Measurements from ENCODE around the gene PRICKLE2. TPM values are rescaled to one million over a fixed set of nuclear protein-coding genes. Genes with fewer than 3 reads are reported as not detected.

Gene PRICKLE2
- total and polyA plus RNA-seq, 7 donors, result 0.34 to 4.9 (median 2.2) TPM

GRCh38 chr3:64114651-64115050, 110.6 kb downstream of the PRICKLE2 start:
- H3K36me3 ChIP-seq (ENCODE audit: insufficient read depth in 1 of 2, low read depth in 1 of 2), result no peaks in the 10 kb centered on the region
- ATAC-seq (no peak), DNase-seq (no peak)
- no peaks in the 10 kb centered on the region for H3K4me1 ChIP-seq
- H3K4me3 ChIP-seq, result no peak overlapping the region
- no peak for TF ChIP-seq CTCF (IDR thresholded peaks at IDR 0.05)
- intact Hi-C loops (cut with DNase I), result no loop called here
- H3K27ac ChIP-seq, result no peak overlapping the region
- no peaks in the 10 kb centered on the region for H3K9me3 ChIP-seq
- no peaks in the 10 kb centered on the region for H3K27me3 ChIP-seq (ENCODE audit: insufficient read depth in 3 of 3, low read length in 2 of 3)

GRCh38 chr3:64111872-64112271, 113.4 kb downstream of the PRICKLE2 start:
- no peaks in the 10 kb centered on the region for H3K36me3 ChIP-seq (ENCODE audit: insufficient read depth in 1 of 2, low read depth in 1 of 2)
- intact Hi-C loops (cut with DNase I), result no loop called here
- no peak for TF ChIP-seq CTCF (IDR thresholded peaks at IDR 0.05)
- no peak overlapping the region for H3K27ac ChIP-seq
- H3K4me1 ChIP-seq, result no peaks in the 10 kb centered on the region
- 41 to 64% (median 48%) methylated on average over 2 of the region's 2 CpGs for WGBS, 3 donors
- ATAC-seq (no peak), DNase-seq (no peak)
- H3K27me3 ChIP-seq (ENCODE audit: insufficient read depth in 3 of 3, low read length in 2 of 3), result no peaks in the 10 kb centered on the region
- no peaks in the 10 kb centered on the region for H3K9me3 ChIP-seq
- no peak overlapping the region for H3K4me3 ChIP-seq

GRCh38 chr3:64111083-64111482, 114.2 kb downstream of the PRICKLE2 start:
- no peak overlapping the region for H3K4me3 ChIP-seq
- ATAC-seq, result no peak
- no peaks in the 10 kb centered on the region for H3K36me3 ChIP-seq (ENCODE audit: insufficient read depth in 1 of 2, low read depth in 1 of 2)
- H3K27me3 ChIP-seq (ENCODE audit: insufficient read depth in 3 of 3, low read length in 2 of 3), result no peaks in the 10 kb centered on the region
- intact Hi-C loops (cut with DNase I), result no loop called here
- WGBS, 3 donors, result 90 to 94% (median 94%) methylated on average over 2 of the region's 2 CpGs
- no peak for DNase-seq
- TF ChIP-seq CTCF (IDR thresholded peaks at IDR 0.05), result no peak
- H3K4me1 ChIP-seq, result no peaks in the 10 kb centered on the region
- no peak overlapping the region for H3K27ac ChIP-seq
- H3K9me3 ChIP-seq, result no peaks in the 10 kb centered on the region

- Histone ChIP-seq H3K27me3 (ENCODE audit: insufficient read depth in 3 of 3, low read length in 2 of 3) (no peaks in the 10 kb centered on the region), H3K9me3 (no peaks in the 10 kb centered on the region), H3K27ac (no peak overlapping the region), H3K36me3 (ENCODE audit: insufficient read depth in 1 of 2, low read depth in 1 of 2) (no peaks in the 10 kb centered on the region), H3K4me3 (no peak overlapping the region), H3K4me1 (no peaks in the 10 kb centered on the region)
- intact Hi-C loops (cut with DNase I), result no loop called here
- DNase-seq (no peak), ATAC-seq (no peak)
- 1 to 30% (median 9%) methylated on average over 1 of the region's 1 CpG for WGBS, 3 donors
- TF ChIP-seq CTCF (IDR thresholded peaks at IDR 0.05), result no peak
Observed at GRCh38 chr3:64110071-64110470, 115.2 kb downstream of the PRICKLE2 start.

- H3K27me3 ChIP-seq (ENCODE audit: insufficient read depth in 3 of 3, low read length in 2 of 3), result no peaks in the 10 kb centered on the region
- no peak overlapping the region for H3K4me3 ChIP-seq
- no peak overlapping the region for H3K27ac ChIP-seq
- TF ChIP-seq CTCF (IDR thresholded peaks at IDR 0.05), result no peak
- no peaks in the 10 kb centered on the region for H3K36me3 ChIP-seq (ENCODE audit: insufficient read depth in 1 of 2, low read depth in 1 of 2)
- WGBS, 3 donors, result 36 to 68% (median 46%) methylated on average over 1 of the region's 1 CpG
- H3K9me3 ChIP-seq, result no peaks in the 10 kb centered on the region
- DNase-seq (no peak), ATAC-seq (peak in 1 of 4 donors; percentile 49)
- intact Hi-C loops (cut with DNase I), result no loop called here
- H3K4me1 ChIP-seq, result no peaks in the 10 kb centered on the region
Observed at GRCh38 chr3:64109438-64109837, 115.8 kb downstream of the PRICKLE2 start.
